Right lung (tissue), 5 donors: Measurements from ENCODE around the gene RPL15. TPM values are rescaled to one million over a fixed set of nuclear protein-coding genes. Genes with fewer than 3 reads are reported as not detected.
A peak's percentile ranks its signal among the peaks of the same experiment; 100 is the strongest.
"Not testable (repeated sequence)": the region's sequence is repeated elsewhere in the genome, so short reads cannot be mapped to it uniquely, and the experiment has no call there.

Experiments
- DNase-seq, 2 donors: peaks; one replicate each; pipeline ENCODE4 v3.0.0-alpha.2; 2013
- polyA plus RNA-seq, 5 donors: library from polyadenylated mRNA; unstranded; fragments of 120-200 nt; gene quantifications; one replicate each; pipeline versions ENCODE4 v1.2.1 to v1.2.3, GENCODE V29; 2013; ENCODE audit warnings: inconsistent platforms in 1 of 5, low replicate concordance in 1 of 5; ENCODE audit not compliant: insufficient read length in 5 of 5, insufficient read depth in 1 of 5

The RPL15 gene
- polyA plus RNA-seq, 5 donors: 2,736 to 3,226 (median 3,013) TPM

DNA sequence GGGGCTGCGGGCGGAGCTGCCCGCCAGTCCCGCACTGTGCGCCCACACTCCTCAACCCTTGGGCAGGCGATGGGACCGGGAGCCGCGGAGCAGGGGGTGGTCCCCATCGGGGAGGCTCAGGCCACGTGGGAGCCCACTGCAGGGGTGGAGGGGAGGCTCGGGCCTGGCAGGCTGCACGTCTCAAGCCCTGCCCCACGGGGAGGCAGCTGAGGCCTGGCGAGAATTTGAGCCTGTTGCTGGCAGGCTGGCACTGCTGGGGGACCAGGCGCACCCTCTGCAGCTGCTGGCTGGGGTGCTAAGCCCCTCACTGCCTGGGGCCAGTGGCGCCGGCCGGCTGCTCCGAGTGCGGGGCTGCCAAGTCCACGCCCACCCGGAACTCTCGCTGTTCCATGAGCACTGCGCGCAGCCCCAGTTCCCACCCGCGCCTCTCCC is 34.4 kb upstream of the RPL15 start:
- DNase-seq: no peak

DNA sequence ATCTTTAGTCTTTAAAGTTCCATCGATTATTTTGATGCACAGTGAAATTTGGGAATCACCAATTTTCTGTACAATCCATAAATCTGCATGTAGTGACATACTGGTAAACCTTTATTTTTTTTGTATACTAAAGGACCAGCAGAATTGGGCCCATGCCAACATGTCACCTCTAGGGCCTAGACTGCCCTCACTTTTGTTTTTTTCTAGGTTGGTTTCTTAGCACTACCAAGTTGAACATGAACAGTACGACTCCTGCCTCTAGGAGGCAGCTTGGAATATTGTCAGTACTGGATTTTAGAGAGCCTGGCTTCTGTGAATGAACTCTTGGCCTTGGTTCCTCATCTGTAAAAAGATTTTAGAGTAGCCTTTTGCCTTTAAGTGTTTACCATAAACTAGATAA is 32.5 kb upstream of the RPL15 start:
- no peak for DNase-seq

DNA sequence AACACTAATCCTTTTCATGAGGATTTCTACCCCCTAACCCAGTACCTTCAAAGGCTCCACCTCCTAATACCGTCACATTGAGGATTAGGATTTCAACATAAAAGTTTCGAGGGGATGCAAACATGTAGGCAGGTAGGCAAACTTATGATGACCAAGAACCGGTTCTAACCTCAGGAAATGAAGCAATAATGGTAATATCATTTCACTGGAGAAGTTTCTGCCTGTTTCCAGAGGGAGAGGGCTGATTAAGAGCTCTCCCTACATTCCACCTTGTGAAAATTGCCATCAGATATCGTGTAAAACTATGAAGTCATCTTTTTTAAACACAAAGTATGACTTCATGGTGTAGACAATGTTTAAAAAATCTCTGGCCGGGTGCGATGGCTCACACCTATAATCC is 31.7 kb upstream of the RPL15 start:
- DNase-seq: no peak

DNA sequence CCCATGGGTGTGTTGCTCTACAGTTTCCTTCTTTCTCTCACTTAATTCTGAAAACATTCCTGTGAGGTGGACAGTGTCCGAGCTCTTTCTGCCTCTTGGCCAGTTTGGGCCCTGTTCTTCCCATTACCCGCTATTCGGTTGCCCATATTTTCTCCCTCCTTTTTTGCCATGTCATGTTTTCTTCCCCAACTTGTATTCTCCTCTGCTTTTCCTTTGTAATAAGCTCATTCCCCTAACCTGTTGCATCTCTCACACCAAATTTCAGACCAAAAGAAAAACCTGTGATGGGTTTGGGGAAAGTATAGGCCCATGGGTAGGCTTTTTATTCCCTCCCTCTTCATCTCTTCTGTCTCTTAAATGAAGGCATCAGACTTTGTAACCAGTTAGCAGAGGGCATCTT is 30.6 kb upstream of the RPL15 start:
- DNase-seq: no peak

DNA sequence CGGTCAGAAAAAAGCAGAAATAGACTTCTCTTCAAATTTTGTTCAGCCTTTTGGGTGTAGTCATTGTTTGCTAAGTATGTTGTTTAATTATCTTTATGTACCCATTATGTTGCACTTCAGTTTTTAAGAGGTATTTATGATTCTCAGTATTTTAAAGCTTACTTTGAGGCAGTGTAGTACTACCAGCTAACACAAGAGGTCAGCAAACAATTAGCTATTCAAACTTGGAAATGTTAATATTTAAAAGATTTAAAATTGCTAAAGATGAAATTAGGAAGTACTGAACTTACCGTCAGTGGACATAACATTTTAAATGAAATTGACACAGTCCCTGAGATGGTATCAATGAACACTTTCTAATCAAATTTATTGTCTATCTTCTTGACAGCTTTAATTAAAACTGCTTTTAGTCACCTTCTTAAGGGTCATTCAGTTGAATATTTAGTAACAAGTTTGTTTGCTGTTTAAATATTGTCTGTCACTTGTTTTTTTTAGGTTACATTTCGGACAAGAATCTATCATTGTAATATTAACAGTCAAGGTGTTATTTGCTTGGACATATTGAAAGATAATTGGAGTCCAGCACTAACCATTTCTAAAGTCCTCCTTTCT is 28.2 kb upstream of the RPL15 start:
- DNase-seq: peak in 1 of 2 donors; percentile 28

DNA sequence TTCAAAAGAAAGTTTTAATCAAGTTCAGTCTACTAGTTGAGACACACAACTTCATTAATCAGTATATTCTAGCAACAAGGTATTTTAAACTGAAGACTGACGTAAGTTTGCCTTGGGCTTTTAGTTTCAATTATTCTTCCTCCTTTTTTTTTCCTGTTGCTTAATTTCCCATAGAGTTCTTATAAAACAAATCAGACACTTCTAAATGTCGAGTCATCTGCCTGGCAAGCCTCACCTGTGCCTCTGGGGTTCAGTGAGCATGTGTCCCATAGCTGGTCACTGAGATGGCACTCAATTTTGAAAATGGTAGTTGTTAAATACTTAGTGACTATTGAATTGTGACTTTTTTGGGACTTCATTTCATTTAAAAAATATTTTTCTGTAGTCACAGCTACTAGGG is 27.5 kb upstream of the RPL15 start:
- no peak for DNase-seq

DNA sequence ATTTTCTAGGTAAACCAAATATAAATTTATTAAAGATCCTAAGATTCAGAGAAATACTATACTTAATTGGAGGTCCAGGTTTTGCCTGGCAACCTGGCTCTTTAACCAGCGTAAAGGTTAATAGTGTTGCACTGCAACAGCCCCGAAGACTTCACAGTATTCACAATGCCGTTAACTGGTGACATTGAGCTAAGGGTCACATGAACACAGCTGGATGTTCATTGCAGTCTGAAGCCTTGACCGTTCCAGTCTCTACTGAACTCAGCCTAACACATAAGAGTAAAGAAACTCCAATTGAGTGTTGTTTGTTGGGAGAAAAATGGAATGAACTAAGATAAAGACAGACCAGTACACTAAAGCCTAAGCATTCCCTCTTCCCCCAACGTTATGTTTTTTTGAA is 27.0 kb upstream of the RPL15 start:
- no peak for DNase-seq

DNA sequence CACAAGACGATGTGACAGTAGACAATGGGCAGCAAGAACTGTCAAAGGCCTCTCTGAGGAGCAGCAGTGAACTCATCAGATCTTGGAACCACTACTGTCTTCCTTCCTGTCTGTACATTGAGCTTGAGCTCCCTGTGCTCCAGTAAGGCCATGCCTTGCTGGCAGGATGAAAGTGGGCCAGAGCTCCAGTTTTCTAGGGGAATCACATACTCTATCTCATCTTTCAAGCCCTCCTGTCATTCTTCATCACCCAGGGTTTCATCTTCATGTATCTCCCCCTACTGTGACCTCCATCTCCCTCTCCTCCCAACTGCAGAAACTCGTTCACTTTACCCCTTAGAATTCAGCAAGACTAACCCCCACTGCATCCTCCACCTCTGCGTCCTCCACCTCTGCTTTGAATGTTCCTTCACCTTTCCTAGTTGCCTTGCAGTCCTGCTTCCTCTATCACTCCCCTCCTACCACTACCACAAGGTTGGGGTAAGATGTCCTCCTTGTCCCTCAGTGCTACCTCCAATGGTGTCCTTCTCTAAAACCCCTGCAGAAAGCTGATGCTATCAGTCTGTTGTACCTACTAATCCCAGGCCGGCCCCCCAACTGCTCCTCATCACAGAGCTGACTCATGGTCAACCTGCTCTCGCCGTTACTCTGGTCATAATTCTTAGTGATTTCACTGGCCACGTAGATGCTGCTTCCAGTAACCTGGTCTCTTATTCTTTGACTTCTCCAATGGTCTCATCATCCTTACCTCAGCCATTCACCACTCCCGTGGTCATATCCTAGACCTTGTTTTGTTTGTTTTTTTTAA is 22.5 kb upstream of the RPL15 start:
- no peak for DNase-seq

DNA sequence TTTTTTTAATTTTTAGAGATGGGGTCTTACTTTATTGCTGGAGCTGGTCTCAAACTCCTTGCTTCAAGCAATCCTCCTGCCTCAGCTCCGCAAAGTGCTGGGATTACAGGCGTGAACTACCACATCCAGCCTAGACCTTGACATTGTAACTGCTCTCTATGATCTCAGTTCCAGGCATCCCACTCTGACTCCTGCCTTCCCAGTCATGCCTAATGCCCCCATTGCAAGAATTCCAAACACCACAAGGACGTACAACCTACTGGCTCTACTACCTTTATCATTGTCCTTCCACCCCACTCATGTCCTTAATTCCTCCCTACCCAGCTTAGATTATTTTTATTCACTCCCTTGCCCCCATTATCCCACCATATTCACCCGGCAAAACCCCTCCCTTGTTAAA is 21.8 kb upstream of the RPL15 start:
- DNase-seq: no peak

DNA sequence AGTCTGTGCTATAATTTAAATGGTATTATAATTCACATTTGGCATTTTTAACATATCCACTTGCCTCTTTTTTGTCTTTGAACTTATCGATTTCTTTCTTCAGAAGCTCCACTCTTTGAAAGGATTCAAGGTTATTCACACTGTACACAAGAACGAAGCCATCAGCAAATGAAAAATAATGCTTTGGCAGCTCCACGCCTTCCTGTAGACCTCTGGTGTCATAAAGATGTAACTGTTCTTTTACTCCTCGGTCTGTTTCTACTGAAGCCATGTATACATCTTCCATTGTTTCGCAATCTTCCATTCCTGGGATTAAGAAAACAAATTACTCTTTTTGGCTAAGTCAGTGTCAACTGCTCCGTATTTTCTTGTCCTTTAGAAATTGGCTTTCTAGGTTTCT is 16.2 kb upstream of the RPL15 start:
- no peak for DNase-seq

DNA sequence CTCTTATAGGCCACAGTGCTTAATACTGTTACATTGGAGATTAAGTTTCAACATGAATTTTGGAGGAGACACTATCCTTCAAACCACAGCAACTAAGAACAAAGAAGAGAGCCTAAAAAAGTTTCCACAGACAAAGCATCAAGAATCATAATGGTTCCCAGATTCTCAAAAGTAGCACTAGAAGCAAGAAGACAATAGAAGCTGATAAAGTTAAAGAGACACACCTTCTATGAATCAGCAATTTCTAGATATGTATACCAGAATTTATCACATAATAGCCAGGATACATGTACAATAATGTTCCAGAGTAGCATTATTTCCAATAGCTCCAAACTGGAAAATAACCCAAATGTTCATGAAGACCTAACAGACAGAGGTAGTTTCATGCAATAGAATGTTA is 12.4 kb upstream of the RPL15 start:
- no peak for DNase-seq

DNA sequence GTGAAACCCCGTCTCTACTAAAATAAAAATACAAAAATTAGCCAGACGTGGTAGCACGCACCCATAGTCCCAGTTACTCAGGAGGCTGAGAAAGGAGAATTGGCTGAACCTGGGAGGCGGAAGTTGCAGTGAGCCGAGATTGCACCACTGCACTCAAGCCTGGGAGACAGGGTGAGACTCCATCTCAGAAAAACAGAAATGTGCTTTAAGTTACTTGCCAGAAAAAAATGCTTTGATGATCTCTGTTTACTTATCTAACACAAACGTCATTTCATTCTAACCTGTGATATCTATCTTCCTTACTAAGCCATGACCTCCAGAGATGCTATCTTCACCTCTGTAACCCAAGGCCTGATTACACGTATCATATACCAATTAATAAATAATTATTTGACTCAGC is 7.6 kb upstream of the RPL15 start:
- DNase-seq: no peak

DNA sequence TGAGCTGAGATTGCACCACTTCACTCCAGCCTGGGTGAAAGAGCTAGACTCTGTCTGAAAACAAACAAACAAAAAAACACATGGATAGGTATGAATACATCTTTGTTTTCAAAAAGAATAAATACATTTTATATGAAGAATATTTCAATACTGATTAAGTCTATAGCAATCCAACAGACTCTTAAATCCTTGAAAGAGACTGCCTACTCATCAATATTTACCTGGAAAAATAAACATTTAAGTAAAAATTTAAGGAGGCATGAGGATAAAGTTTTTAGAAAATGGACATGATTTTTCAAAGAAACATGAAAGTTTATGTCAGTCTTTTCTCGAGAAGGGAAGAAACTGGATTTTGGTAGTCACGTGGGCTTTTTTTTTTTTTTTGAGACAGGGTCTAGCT is 5.5 kb upstream of the RPL15 start:
- no peak for DNase-seq

DNA sequence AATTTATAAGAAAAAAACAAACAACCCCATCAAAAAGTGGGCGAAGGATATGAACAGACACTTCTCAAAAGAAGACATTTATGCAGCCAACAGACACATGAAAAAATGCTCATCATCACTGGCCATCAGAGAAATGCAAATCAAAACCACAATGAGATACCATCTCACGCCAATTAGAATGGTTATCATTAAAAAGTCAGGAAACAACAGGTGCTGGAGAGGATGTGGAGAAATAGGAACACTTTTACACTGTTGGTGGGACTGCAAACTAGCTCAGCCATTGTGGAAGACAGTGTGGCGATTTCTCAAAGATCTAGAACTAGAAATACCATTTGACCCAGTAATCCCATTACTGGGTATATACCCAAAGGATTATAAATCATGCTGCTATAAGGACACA is 4.6 kb upstream of the RPL15 start:
- not testable (repeated sequence) for DNase-seq

DNA sequence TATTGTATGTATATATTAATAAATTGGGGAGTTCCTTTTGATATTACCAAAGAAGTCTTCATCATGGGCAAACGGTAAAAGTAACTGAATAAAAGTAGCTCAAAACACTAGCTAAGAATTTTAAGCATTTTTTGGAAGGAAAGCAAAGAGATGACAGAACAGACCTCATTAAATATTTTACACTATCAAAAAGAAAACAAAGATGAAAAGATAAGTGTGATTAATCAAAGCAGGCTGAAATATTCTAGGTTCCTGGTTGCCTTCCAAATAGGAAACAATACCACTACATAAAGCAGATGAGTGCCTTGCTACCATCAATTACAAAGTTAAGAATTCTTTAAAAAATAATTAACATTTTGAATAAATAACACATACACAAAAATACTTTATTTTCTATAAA is 3.8 kb upstream of the RPL15 start:
- DNase-seq: no peak

DNA sequence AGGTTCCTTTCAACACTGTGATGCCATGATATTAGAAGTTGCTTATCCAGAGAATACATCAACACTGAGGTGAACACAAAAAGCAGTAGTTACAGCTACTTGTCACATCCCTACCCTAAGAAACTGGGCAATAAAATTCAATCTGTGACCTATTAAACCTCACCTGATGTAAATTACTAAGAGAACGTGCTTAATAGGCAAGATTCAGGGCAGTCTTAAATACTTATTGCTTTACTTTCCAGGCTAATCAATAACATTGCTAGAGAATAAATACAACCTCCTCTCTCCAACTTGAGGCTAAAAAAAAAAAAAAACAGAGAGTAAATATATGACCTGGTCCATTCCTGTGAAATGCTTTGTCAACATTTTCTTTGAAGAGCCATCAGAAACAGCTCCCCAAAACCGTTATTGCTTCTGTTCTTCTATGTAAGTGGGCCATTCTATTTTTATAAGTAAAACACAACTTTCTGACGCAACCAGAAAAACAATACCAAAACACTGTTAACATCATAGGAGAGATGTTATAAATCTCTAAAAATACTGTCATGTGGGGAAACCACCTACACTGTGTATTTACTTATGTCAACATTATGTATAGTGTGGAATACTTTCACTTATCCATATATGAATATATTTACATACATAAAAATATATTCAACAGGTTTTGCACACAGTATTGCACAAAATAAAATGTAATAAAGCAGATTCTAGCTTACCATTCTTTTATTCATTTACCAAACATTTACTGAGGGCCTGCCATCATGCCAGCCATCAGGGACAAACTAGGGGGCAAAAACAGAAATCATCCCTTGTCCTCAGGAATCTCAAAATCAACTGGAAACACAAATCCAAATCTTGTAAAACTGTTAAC is 2.8 kb upstream of the RPL15 start:
- no peak for DNase-seq

DNA sequence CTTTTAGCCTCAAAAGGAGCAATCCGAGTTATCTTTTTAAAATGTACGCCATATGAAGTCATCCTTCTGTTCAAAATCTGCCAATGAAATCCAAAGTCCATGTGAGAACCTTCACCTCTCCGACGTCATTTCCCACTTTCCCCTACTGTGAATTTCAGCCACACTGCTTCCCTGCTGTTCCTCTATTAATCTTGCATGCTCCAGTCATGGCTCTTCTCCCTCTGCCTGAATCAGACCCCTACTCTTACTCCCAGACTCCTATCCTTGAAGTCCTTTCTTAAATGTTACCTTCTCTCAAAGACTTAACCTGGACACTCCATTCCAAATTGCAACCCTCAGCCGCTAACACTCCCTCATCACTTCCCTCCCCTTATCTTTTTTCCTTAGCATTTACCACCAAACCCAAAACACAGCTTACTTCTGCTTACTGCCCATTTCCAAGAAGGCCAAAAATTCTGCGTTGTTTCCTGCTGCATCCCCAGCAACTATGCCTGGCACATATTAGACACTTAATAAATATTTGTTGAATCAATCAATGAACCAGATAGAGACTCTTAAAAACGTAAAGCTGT is 1.3 kb upstream of the RPL15 start:
- DNase-seq: no peak

DNA sequence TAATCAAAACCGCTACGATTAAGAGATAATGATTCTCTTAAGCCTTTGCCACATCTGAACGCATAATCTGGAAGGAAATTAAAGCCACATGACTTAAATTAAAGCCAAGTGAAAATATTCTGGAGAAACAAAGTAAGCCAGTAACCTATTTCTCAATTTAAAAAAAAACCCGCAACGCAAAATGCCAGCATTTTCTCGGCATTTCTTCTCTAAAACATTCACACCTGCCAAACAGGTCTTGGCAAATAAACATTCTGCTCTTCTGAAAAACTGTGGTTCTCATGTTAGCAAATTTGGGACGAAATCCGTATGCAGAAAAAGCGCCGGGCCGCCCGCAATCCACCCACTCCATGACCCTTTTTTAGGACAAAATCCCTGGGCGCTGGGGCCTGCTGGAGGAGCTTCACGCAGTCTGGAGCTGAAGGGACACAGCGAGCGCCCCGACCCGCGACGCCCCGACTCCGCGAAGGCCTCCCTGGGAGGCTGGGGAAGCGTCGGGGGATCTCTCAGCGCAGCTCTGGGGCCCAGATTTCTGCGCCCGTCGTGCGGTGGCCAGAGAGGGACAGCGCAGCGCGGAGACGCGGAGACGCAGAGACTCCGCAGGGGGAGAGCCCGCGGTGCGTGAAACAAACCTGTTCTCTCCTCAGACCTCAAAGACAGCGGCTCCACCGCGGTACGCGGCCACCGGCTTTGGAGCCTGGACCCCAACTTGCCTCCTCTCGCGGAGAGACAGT is 613 bp upstream of the RPL15 start:
- peak in 1 of 2 donors; percentile 19 for DNase-seq

DNA sequence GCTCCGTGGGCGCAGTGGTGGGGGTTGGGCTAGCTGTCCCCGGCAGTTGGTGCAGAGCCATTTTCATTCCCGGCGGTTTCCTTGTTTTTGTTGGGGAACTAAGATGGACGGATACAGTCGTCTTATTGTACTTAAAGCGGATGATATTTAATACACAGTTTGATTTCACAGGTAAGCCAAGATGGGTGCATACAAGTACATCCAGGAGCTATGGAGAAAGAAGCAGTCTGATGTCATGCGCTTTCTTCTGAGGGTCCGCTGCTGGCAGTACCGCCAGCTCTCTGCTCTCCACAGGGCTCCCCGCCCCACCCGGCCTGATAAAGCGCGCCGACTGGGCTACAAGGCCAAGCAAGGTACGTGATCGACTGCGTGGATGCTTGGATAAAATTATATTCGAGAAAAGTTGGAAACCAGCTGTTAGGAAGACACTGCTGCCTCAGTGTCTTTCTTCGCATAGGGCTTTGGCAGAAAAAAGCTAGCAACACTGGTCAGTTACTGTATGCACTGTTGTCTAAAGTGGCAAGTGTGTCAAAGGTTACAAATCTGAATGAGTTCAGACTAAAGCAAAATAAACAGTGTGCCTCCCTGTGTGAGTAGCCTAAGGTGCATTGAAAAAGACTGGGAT is 859 bp downstream of the RPL15 start:
- not testable (repeated sequence) for DNase-seq

DNA sequence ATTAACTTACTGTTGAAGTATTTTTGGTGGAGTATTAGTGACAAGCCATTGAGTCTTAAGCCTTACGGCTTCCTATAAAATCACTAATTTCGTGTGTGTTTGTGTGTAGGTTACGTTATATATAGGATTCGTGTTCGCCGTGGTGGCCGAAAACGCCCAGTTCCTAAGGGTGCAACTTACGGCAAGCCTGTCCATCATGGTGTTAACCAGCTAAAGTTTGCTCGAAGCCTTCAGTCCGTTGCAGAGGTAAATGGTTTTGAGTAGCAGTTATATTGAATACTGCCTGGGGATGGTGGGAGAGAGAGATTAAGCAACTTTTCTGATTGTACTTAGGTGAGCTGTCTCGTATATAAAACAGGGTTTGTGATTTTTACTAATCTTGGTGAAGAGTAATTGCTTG is 1.4 kb downstream of the RPL15 start:
- DNase-seq: not testable (repeated sequence)

DNA sequence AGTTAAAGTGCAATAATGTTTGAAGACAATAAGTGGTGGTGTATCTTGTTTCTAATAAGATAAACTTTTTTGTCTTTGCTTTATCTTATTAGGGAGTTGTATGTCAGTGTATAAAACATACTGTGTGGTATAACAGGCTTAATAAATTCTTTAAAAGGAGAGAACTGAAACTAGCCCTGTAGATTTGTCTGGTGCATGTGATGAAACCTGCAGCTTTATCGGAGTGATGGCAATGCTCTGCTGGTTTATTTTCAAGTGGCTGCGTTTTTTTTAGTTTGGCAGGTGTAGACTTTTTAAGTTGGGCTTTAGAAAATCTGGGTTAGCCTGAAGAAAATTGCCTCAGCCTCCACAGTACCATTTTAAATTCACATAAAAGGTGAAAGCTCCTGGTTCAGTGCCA is 2.7 kb downstream of the RPL15 start:
- DNase-seq: no peak
